Astrocyte of the spinal cord (primary cell): Measurements from ENCODE around the gene SNRPD2.
A peak's percentile ranks its signal among the peaks of the same experiment; 100 is the strongest.

ENCODE experiments used
- DNase-seq: peaks from one replicate; pipeline ENCODE4 v3.0.0; 2011; ENCODE audit warnings: low read depth, low spot score
- H3K4me3 ChIP-seq: 2 replicates; pipeline ENCODE4 v1.5.1; 2011; ENCODE audit warnings: low read depth, mild to moderate bottlenecking, low read length, moderate library complexity
- in situ Hi-C: cut with HindIII; loops from 2 replicates; pipeline ENCODE4 v1.10.0; 2017; ENCODE audit warnings: low sequenced_read_pairs
- TF ChIP-seq, protein P1 (sequence below): IDR thresholded peaks from 2 replicates; pipeline ENCODE4 v1.5.1; 2012; ENCODE audit warnings: low read depth, mild to moderate bottlenecking, low read length, inconsistent platforms

The SNRPD2 gene

DNA sequence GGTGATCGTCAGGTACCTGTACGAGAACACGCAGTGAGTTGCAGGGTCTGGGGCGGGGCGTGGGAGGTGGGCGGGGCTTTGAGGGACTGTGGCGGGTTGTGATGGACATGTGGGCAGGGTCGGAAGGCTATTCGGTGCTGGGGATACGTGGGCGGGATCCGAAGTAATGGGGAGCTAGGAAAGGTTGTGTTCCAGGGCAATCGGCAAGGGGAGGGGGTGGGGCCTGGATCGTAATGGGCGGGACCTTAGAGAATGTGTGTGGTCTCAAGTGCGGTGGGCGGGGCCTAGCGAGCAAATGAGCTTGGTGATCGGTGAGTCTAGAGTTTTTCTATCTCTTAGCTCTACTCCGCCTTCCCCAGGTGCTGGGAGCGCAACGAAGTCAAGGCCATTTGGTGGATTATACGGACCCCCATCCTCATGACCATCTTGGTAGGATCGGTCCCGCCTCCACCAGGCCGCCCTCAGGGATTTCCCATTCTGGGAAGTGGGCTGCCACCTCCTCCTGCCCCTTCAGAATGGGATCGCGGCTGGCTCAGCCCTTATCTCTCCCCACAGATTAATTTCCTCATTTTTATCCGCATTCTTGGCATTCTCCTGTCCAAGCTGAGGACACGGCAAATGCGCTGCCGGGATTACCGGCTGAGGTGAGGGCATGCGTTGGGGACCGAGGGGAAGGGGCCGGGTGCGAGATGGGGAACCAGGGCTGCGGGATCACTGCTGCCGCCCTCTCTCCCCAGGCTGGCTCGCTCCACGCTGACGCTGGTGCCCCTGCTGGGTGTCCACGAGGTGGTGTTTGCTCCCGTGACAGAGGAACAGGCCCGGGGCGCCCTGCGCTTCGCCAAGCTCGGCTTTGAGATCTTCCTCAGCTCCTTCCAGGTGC is 14.2 kb downstream of the SNRPD2 start:
- DNase-seq, result peak; percentile 57
- TF ChIP-seq, protein P1, sequence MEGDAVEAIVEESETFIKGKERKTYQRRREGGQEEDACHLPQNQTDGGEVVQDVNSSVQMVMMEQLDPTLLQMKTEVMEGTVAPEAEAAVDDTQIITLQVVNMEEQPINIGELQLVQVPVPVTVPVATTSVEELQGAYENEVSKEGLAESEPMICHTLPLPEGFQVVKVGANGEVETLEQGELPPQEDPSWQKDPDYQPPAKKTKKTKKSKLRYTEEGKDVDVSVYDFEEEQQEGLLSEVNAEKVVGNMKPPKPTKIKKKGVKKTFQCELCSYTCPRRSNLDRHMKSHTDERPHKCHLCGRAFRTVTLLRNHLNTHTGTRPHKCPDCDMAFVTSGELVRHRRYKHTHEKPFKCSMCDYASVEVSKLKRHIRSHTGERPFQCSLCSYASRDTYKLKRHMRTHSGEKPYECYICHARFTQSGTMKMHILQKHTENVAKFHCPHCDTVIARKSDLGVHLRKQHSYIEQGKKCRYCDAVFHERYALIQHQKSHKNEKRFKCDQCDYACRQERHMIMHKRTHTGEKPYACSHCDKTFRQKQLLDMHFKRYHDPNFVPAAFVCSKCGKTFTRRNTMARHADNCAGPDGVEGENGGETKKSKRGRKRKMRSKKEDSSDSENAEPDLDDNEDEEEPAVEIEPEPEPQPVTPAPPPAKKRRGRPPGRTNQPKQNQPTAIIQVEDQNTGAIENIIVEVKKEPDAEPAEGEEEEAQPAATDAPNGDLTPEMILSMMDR, result no peak
- in situ Hi-C loops, result no loop called here
- peak overlapping the region; percentile 12 for H3K4me3 ChIP-seq

DNA sequence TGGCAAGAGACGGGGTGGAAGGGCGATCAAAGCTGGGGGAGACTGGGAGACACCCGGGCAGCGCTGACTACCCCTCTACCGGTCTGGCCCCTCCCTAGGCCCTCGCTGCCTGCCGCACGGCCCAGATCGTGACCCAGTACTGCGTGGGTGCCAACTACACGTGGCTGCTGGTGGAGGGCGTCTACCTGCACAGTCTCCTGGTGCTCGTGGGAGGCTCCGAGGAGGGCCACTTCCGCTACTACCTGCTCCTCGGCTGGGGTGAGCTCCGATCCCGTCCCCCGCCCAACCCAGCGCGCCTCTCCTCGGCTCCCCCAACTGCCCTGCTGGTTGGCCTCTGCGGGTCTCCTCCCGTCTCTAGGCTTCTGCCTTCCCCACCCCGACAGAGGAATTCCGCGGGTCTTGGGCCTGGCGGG is 14.9 kb downstream of the SNRPD2 start:
- H3K4me3 ChIP-seq, result peak overlapping the region; percentile 15
- in situ Hi-C loops, result no loop called here
- DNase-seq, result no peak
- TF ChIP-seq, protein P1, result no peak

DNA sequence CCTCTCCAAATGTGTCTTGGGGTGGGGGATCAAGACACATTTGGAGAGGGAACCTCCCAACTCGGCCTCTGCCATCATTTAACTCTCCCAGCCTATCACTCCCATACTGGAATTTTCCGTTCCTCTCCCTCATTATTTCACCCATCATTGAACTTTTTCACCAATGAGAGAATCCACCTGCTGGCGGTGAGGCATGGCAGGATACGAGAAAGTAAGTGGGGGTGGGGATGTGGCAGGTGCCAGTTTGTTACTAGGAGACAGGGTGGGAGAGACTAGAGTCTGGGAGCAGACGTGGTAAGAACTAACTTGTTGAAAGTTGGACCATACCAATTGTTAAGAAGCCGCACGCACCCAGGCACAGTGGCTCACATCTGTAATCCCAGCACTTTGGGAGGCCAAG is 16.8 kb downstream of the SNRPD2 start:
- TF ChIP-seq, protein P1, result no peak
- in situ Hi-C loops, result no loop called here
- no peak for DNase-seq
- H3K4me3 ChIP-seq, result no peak overlapping the region

DNA sequence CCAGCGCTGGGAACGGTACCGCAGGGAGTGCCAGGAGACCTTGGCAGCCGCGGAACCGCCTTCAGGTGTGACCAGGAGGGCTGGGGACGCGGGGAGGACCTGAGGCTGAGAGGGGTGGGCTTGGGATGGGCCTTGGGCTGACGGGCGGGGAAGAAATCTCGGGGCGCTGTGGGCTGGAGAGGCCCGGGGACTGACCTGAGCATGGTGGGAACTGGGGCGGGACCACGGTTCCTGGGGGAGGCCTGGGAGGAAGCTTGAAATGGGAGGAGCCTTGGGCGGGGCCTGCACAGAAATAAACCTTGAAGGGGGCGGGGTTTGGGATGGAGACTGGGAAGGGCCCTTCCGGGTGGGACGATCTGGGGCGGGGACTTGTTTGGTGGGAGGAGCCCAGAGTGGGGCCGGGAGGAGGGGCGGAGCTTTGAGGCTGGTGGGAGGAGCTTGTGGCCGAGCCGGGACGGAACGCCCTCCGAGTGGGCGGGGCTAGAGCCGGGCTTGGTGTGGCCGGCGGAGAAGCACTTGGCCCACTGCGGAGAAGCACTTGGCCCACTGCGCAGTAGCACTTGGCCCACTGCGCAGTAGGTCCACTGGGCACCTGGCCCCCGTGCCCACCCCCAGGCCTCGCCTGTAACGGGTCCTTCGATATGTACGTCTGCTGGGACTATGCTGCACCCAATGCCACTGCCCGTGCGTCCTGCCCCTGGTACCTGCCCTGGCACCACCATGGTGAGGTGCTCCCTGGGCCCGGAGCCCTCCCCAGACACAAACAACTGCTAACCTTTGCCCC is 20.9 kb downstream of the SNRPD2 start:
- DNase-seq, result peak; percentile 48
- TF ChIP-seq, protein P1, result no peak
- in situ Hi-C loops, result no loop called here
- no peak overlapping the region for H3K4me3 ChIP-seq

DNA sequence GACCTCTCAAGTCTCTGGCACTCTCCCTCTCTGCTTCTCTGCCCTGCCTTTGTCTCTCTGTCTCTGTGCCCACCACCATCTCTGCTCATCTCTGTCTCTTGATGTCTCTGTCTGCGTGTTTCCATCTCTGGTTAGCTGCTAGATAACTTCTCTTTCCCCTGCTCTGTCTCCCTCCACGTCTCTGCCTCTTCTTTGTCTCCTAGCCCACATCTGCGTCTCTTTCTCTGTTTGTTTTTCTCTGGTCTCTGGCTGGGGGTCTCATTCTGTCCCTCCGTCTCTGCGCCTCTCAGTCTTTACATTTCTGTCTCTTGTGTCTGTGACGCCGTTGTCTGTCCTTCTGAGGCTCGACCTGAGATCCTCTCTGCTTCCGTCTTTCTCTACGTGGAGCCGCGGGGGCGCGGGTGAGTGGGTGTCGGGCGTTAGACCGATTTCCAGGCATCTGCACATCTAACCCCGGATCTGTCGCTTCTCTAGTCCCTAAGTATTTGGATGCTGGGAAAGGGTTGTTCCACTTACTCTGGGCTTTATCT is 23.3 kb downstream of the SNRPD2 start:
- peak overlapping the region; percentile 12 for H3K4me3 ChIP-seq
- in situ Hi-C loops, result no loop called here
- no peak for DNase-seq

More for the DNA sequence above, 23.3 kb downstream of the SNRPD2 start:
- TF ChIP-seq, protein P1, result no peak
